GM19099 (cell line): ENCODE measurements around the gene CLNK.

Experiments
- POLR2A ChIP-seq: IDR thresholded peaks from 3 replicates; pipeline ENCODE4 v1.6.1; 2011; ENCODE audit warnings: low read depth; ENCODE audit not compliant: insufficient read length; ENCODE audit errors: extremely low read depth

CLNK gene

GRCh38 chr4:10530137-10530786 lies 154.3 kb downstream of the CLNK start:
- TF ChIP-seq POLR2A, result no peak

- TF ChIP-seq POLR2A, result no peak
Measured at GRCh38 chr4:10529291-10530136, 155.1 kb downstream of the CLNK start.

GRCh38 chr4:10527438-10527837 lies 157.1 kb downstream of the CLNK start:
- TF ChIP-seq POLR2A, result no peak

- TF ChIP-seq POLR2A, result no peak
Measured at GRCh38 chr4:10526429-10527222, 157.9 kb downstream of the CLNK start.

- TF ChIP-seq POLR2A, result no peak
Measured at GRCh38 chr4:10524196-10524833, 160.3 kb downstream of the CLNK start.

GRCh38 chr4:10521424-10521823 lies 163.1 kb downstream of the CLNK start:
- no peak for TF ChIP-seq POLR2A

GRCh38 chr4:10509733-10510132 lies 174.8 kb downstream of the CLNK start:
- no peak for TF ChIP-seq POLR2A

GRCh38 chr4:10506077-10506476 lies 178.5 kb downstream of the CLNK start:
- no peak for TF ChIP-seq POLR2A

- no peak for TF ChIP-seq POLR2A
Measured at GRCh38 chr4:10504570-10505179, 179.9 kb downstream of the CLNK start.

GRCh38 chr4:10502717-10503116 lies 181.9 kb downstream of the CLNK start:
- TF ChIP-seq POLR2A, result no peak

GRCh38 chr4:10500776-10501175 lies 183.8 kb downstream of the CLNK start:
- TF ChIP-seq POLR2A, result no peak

- TF ChIP-seq POLR2A, result no peak
Measured at GRCh38 chr4:10496200-10496599, 188.4 kb downstream of the CLNK start.

- no peak for TF ChIP-seq POLR2A
Measured at GRCh38 chr4:10495651-10496050, 188.9 kb downstream of the CLNK start.

GRCh38 chr4:10492464-10492863 lies 192.1 kb downstream of the CLNK start:
- no peak for TF ChIP-seq POLR2A

GRCh38 chr4:10491401-10491800 lies 193.2 kb downstream of the CLNK start:
- no peak for TF ChIP-seq POLR2A
